H1 (cell line): ENCODE measurements around the gene PDE4D. TPM values are rescaled to one million over a fixed set of nuclear protein-coding genes. Genes with fewer than 3 reads are reported as not detected.

Source experiments
- CTCF ChIA-PET: fragments of 300-600 bp; sonication (Branson Sonifier 250); formaldehyde crosslinking; loops from one replicate; lab custom pipeline; 2021; ENCODE audit not compliant: partially characterized antibody; lab: Charles Lee
- POLR2A ChIA-PET: fragments of 300-600 bp; sonication (Branson Sonifier 250); formaldehyde crosslinking; loops from one replicate; lab custom pipeline; 2021; ENCODE audit warnings: inconsistent platforms; ENCODE audit not compliant: partially characterized antibody; lab: Charles Lee
- DNase-seq, 2 experiments: peaks; one replicate each; pipeline versions ENCODE4 v3.0.0 to v3.0.0-alpha.2; 2010 to 2022; ENCODE audit warnings: low spot score in 2 of 2, low read depth in 1 of 2, mixed read lengths in 1 of 2
- FAIRE-seq: peaks from 2 replicates; lab custom pipeline; 2011; peaks lifted over from hg19 to GRCh38; lab: Jason Lieb, UNC
- H2AFZ ChIP-seq: 2 replicates; pipeline ENCODE4 v1.8.1; 2012; ENCODE audit warnings: low read length, inconsistent platforms
- H2AK5ac ChIP-seq: 2 replicates; pipeline ENCODE4 v1.6.1; 2013; ENCODE audit warnings: low read depth, low read length
- H2BK120ac ChIP-seq: replicated peaks from 2 replicates; pipeline ENCODE3; 2013; ENCODE audit warnings: low read depth, low read length, inconsistent platforms
- H2BK12ac ChIP-seq: 2 replicates; pipeline ENCODE4 v1.6.1; 2013; ENCODE audit warnings: low read depth, low read length
- H2BK15ac ChIP-seq: 2 replicates; pipeline ENCODE4 v1.6.1; 2013; ENCODE audit warnings: low read length
- H2BK20ac ChIP-seq: 2 replicates; pipeline ENCODE4 v1.6.1; 2013; ENCODE audit warnings: low read length
- H2BK5ac ChIP-seq: 2 replicates; pipeline ENCODE4 v1.6.1; 2013; ENCODE audit warnings: low read depth, low read length
- H3K14ac ChIP-seq: 2 replicates; pipeline ENCODE4 v1.6.1; 2013; ENCODE audit warnings: inconsistent platforms; ENCODE audit not compliant: insufficient read length
- H3K18ac ChIP-seq: 2 replicates; pipeline ENCODE4 v1.6.1; 2013; ENCODE audit warnings: low read length; ENCODE audit errors: extremely low read depth
- H3K23ac ChIP-seq: 2 replicates; pipeline ENCODE4 v1.6.1; 2013; ENCODE audit warnings: inconsistent platforms; ENCODE audit not compliant: insufficient read length
- H3K23me2 ChIP-seq: 2 replicates; pipeline ENCODE4 v1.6.1; 2013; ENCODE audit warnings: low read depth, low read length
- H3K27ac ChIP-seq: 2 replicates; pipeline ENCODE4 v1.6.1; 2011; ENCODE audit warnings: low read depth, low read length, inconsistent platforms
- H3K27me3 ChIP-seq, 4 experiments: replicated peaks in 1 of 4; 1 replicate in 1 of 4; 2 replicates in 3 of 4; pipeline versions ENCODE4 v1.6.1 to v1.8.1; 2011 to 2013; ENCODE audit warnings: low read length in 3 of 4, mild to moderate bottlenecking in 3 of 4, inconsistent platforms in 2 of 4, mixed read lengths in 2 of 4, moderate library complexity in 1 of 4; ENCODE audit not compliant: control insufficient read depth in 3 of 4, insufficient read depth in 3 of 4; ENCODE audit errors: extremely low read depth in 1 of 4
- H3K36me3 ChIP-seq, 4 experiments: 2 replicates each; pipeline versions ENCODE4 v1.6.1 to v1.8.1; 2011 to 2013; ENCODE audit warnings: mild to moderate bottlenecking in 4 of 4, low read length in 3 of 4, moderate library complexity in 2 of 4, control low read depth in 1 of 4, inconsistent platforms in 1 of 4; ENCODE audit not compliant: insufficient read depth in 4 of 4, control insufficient read depth in 2 of 4
- H3K4ac ChIP-seq: replicated peaks from 2 replicates; pipeline ENCODE3; 2013; ENCODE audit warnings: low read length, low read depth, mixed read lengths, inconsistent platforms; ENCODE audit not compliant: insufficient read length
- H3K4me1 ChIP-seq, 4 experiments: replicated peaks in 1 of 4; 1 replicate in 1 of 4; 2 replicates in 3 of 4; pipeline versions ENCODE4 v1.6.1 to v1.8.1; 2011 to 2013; ENCODE audit warnings: low read length in 3 of 4, inconsistent platforms in 2 of 4, mixed read lengths in 1 of 4; ENCODE audit not compliant: insufficient read depth in 4 of 4, control insufficient read depth in 3 of 4
- H3K4me2 ChIP-seq, 2 experiments: 2 replicates each; pipeline versions ENCODE4 v1.6.1 to v1.8.1; 2011 to 2013; ENCODE audit warnings: low read depth in 2 of 2, low read length in 2 of 2, control low read depth in 1 of 2, inconsistent platforms in 1 of 2, mild to moderate bottlenecking in 1 of 2; ENCODE audit not compliant: insufficient read depth in 1 of 2
- H3K4me3 ChIP-seq, 4 experiments: fragments of 200-600, 300-600 bp in 1 of 4; sonication (generic), shearing (Covaris generic), sonication (Bioruptor Twin) in 1 of 4; 2 replicates each; pipeline versions ENCODE4 v1.5.1 to v1.8.1; 2011 to 2016; ENCODE audit warnings: low read length in 4 of 4, low read depth in 3 of 4, control low read depth in 2 of 4, inconsistent platforms in 2 of 4, mild to moderate bottlenecking in 2 of 4, mixed read lengths in 1 of 4, moderate library complexity in 1 of 4; ENCODE audit not compliant: insufficient read depth in 2 of 4; ENCODE audit errors: extremely low read depth in 1 of 4
- H3K56ac ChIP-seq: replicated peaks from 2 replicates; pipeline ENCODE3; 2013; ENCODE audit warnings: low read depth, mild to moderate bottlenecking, mixed read lengths, low read length, inconsistent platforms; ENCODE audit not compliant: insufficient read length
- H3K79me1 ChIP-seq: 2 replicates; pipeline ENCODE4 v1.6.1; 2013; ENCODE audit warnings: low read depth, low read length, control low read depth
- H3K79me2 ChIP-seq, 2 experiments: 2 replicates each; pipeline versions ENCODE4 v1.6.1 to v1.8.1; 2012 to 2013; ENCODE audit warnings: low read length in 2 of 2, mild to moderate bottlenecking in 2 of 2, inconsistent platforms in 1 of 2; ENCODE audit not compliant: insufficient read depth in 2 of 2, control insufficient read depth in 1 of 2
- H3K9ac ChIP-seq, 4 experiments: replicated peaks in 1 of 4; 1 replicate in 1 of 4; 2 replicates in 3 of 4; pipeline versions ENCODE4 v1.6.1 to v1.8.1; 2011 to 2013; ENCODE audit warnings: low read depth in 3 of 4, low read length in 3 of 4, control low read depth in 2 of 4, mild to moderate bottlenecking in 2 of 4, moderate library complexity in 2 of 4, inconsistent platforms in 1 of 4; ENCODE audit errors: extremely low read depth in 1 of 4
- H3K9me3 ChIP-seq, 2 experiments: 2 replicates each; pipeline versions ENCODE4 v1.6.1 to v1.8.1; 2012 to 2013; ENCODE audit warnings: mild to moderate bottlenecking in 2 of 2, moderate library complexity in 2 of 2, control low read depth in 1 of 2, inconsistent platforms in 1 of 2, low read depth in 1 of 2, low read length in 1 of 2, mixed read lengths in 1 of 2; ENCODE audit not compliant: insufficient read depth in 2 of 2
- H4K20me1 ChIP-seq, 2 experiments: replicated peaks in 1 of 2; 2 replicates each; pipeline versions ENCODE3 to v1.8.1; 2011 to 2013; ENCODE audit warnings: inconsistent platforms in 2 of 2, low read length in 2 of 2, mild to moderate bottlenecking in 1 of 2; ENCODE audit not compliant: insufficient read depth in 2 of 2, control insufficient read depth in 1 of 2
- H4K5ac ChIP-seq: 2 replicates; pipeline ENCODE4 v1.6.1; 2013; ENCODE audit warnings: low read length, low read depth, mixed read lengths, inconsistent platforms; ENCODE audit not compliant: insufficient read length
- H4K8ac ChIP-seq: 2 replicates; pipeline ENCODE4 v1.8.0; 2013; ENCODE audit warnings: mild to moderate bottlenecking, moderate library complexity, low read length, inconsistent platforms; ENCODE audit not compliant: insufficient read depth; ENCODE audit errors: extremely low read depth
- H4K91ac ChIP-seq: replicated peaks from 2 replicates; pipeline ENCODE3; 2013; ENCODE audit warnings: low read length, mixed read lengths, inconsistent platforms; ENCODE audit not compliant: insufficient read length
- POLR2AphosphoS5 ChIP-seq: IDR thresholded peaks from 2 replicates; pipeline ENCODE4 v1.6.1; 2011; ENCODE audit warnings: low read depth, low read length
- POU5F1 ChIP-seq: IDR thresholded peaks from 2 replicates; pipeline ENCODE4 v1.6.1; 2011; ENCODE audit warnings: low read depth, mild to moderate bottlenecking, low read length, moderate library complexity
- SIRT6 ChIP-seq: IDR thresholded peaks from one replicate; pipeline ENCODE4 v1.7.1; 2012; ENCODE audit warnings: low read length, inconsistent platforms
- WGBS, 2 experiments: shearing (Covaris generic) in 1 of 2; methylation state at CpG; one replicate each; pipeline versions ENCODE4 v1.1.6 to v1.1.7; 2013 to 2015; ENCODE audit warnings: low lambda C conversion rate in 2 of 2, mixed read lengths in 2 of 2, inconsistent platforms in 1 of 2, low coverage in 1 of 2, missing lambda C conversion rate in 1 of 2; ENCODE audit not compliant: insufficient replicate concordance in 2 of 2, insufficient coverage in 1 of 2, insufficient read length in 1 of 2; ENCODE audit errors: extremely low coverage in 1 of 2, missing lambda C conversion rate in 1 of 2; 5-methylcytosine and 5-hydroxymethylcytosine counted together
- polyA plus RNA-seq, 7 experiments: library from polyadenylated mRNA; depleted of rRNA in 3 of 7; stranded (reverse) in 5 of 7; unstranded in 2 of 7; fragments of >200 nt in 5 of 7; fragments of 200-250 nt in 2 of 7; gene quantifications; 1 replicate in 5 of 7; 2 replicates in 1 of 7; 4 replicates in 1 of 7; pipeline versions ENCODE4 v1.2.1 to v1.2.3, GENCODE V29; 2011 to 2013; ENCODE audit warnings: missing spikeins in 2 of 7, mixed read lengths in 2 of 7
- total RNA-seq: library from RNA; stranded (reverse); fragmentation: NEBNext Ultra II Directional; extraction: Animal tissue kit (Norgen Biotek cat#: 25700); gene quantifications from 2 replicates; pipeline ENCODE4 v1.2.1, GENCODE V29; 2021

PDE4D gene
- total and polyA plus RNA-seq, 2 of the 8 experiments (the other 6 are each of a cell fraction or from before 2014, with no cell fraction given): 2.3 to 3.7 TPM

DNA sequence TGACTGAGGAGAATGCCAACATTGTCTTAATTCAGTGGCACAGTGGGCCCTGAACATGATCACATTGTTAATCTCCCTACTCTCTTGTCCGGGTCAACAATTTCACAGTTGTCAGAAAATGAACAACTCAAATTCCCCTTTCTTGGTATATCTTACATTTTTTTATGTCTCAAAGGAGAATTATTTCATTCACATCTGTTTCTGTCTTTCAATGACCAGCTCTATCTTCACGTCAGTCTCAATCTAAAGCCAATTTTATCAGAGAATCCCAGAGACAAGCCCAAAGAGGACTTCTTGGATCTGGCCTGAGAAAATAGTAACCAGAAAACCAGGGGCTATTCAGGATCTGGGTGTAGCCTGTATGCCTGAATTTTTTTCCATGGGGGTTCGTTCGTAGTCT, 477.5 kb downstream of the PDE4D start:
- FAIRE-seq (no peak), DNase-seq (no peak)
- CTCF ChIA-PET: interaction anchor here (0.6 to 1.3 kb wide), 2 partner anchors 26 to 392 kb away, joined by 3 read pairs; no protein-coding TSS in a partner anchor
- Histone ChIP-seq H2BK20ac (no peak overlapping the region), H3K27ac (no peak overlapping the region), H3K79me1 (no peaks in the 10 kb centered on the region), H4K91ac (no peak overlapping the region), H3K4me2 (no peak overlapping the region), H3K18ac (no peak overlapping the region), H2AFZ (no peak overlapping the region), H3K4me1 (no peaks in the 10 kb centered on the region), H4K8ac (no peak overlapping the region), H3K4ac (no peak overlapping the region), H3K23ac (no peak overlapping the region), H3K36me3 (no peaks in the 10 kb centered on the region; a peak in 1 of 8 replicates), H3K4me3 (no peak overlapping the region), H4K20me1 (no peaks in the 10 kb centered on the region), H3K14ac (no peak overlapping the region), H2BK5ac (no peak overlapping the region), H3K79me2 (no peaks in the 10 kb centered on the region), H3K56ac (no peak overlapping the region), H2BK15ac (no peak overlapping the region), H3K9me3 (no peaks in the 10 kb centered on the region), H3K9ac (no peak overlapping the region), H4K5ac (no peak overlapping the region), H2AK5ac (no peak overlapping the region), H2BK120ac (no peak overlapping the region), H3K23me2 (no peaks in the 10 kb centered on the region), H3K27me3 (no peaks in the 10 kb centered on the region), H2BK12ac (no peak overlapping the region)
- POLR2A ChIA-PET: no interaction called here
- WGBS, 2 experiments: 90% methylated on average over 4 of the region's 4 CpGs; no CpG with 5 or more reads in 1 of the 2 experiments
- TF ChIP-seq SIRT6 (no peak), POLR2AphosphoS5 (no peak), POU5F1 (no peak)
